ENCODE results near the gene RUVBL1. TPM values are rescaled to one million over a fixed set of nuclear protein-coding genes. Genes with fewer than 3 reads are reported as not detected.

Gene RUVBL1
- total and polyA plus RNA-seq, 2 experiments from 2014 or later: 45.0 to 54.4 TPM

DNA sequence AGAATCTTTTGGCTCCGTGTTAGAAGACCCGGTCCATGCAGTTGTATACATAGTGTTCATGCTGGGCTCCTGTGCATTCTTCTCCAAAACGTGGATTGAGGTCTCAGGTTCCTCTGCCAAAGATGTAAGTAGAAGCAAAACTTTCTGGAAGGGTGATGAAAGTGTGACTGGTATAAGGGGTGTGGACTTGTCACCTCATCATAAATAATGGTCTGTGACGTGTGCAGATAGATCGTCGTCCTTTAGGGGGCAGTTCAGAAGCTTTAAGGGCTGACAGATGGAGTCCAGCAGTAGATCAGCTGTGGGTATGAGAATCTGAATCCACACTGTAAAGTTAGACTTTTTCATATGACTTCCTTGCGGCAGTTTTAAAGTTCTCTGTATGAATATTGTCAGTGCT lies 56.1 kb downstream of the RUVBL1 start:
- peak; percentile 45 for DNase-seq
- no peaks in the 10 kb centered on the region for H3K27me3 ChIP-seq (replicated peaks; ENCODE audit: insufficient read depth)
- in situ Hi-C loops (cut with MboI): no loop called here

DNA sequence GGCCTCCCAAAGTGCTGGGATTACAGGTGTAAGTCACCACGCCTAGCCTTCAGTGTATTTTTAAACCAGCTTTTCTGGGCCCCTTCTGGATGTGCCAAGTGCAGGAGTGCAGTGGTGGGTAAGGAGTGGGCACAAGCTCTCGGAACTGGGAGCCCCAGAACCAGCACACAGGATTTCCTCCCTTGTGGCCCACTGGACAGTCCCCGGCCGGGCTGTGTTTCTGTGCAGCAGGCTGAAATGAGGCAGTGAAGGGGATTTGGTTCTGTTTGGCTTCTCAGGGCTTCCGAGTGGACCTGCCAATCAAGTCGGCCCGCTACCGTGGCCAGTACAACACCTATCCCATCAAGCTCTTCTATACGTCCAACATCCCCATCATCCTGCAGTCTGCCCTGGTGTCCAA lies 56.9 kb downstream of the RUVBL1 start:
- Histone ChIP-seq H3K4me2 (ENCODE audit: unreplicated experiment) (no peak overlapping the region), H3K79me2 (ENCODE audit: insufficient read depth) (peaks cover 100% of the 10 kb centered on the region), H3K27me3 (replicated peaks; ENCODE audit: insufficient read depth) (no peaks in the 10 kb centered on the region), H3K27ac (peak overlapping the region; percentile 31; the same call in 1 of the 2 replicates), H3K4me1 (ENCODE audit: insufficient read depth) (peaks cover 11% of the 10 kb centered on the region), H3K9ac (0 out of 2 replicates have a peak overlapping the region, but pooled peaks have one; percentile 1), H2AFZ (no peak overlapping the region), H3K9me2 (ENCODE audit: insufficient read depth) (no peaks in the 10 kb centered on the region), H3K36me3 (ENCODE audit: low read depth) (peaks cover 93% of the 10 kb centered on the region), H3K9me3 (ENCODE audit: low read depth) (no peaks in the 10 kb centered on the region), H4K20me1 (ENCODE audit: insufficient read depth) (peaks cover 4% of the 10 kb centered on the region; the same call in 1 of the 2 replicates), H3F3A (ENCODE audit: insufficient read depth) (peaks cover 78% of the 10 kb centered on the region), H3K4me3 (no peak overlapping the region)
- TF ChIP-seq EZH2 (IDR thresholded peaks at IDR 0.05; ENCODE audit: insufficient read depth, poor library complexity, severe bottlenecking) (no peak), EZH2phosphoT487 (IDR thresholded peaks at IDR 0.05; ENCODE audit: insufficient read depth, low read depth) (no peak)
- 83 to 94% methylated on average over 9 of the region's 9 CpGs for WGBS, 2 experiments (ENCODE audit: low coverage in 1 of 2, low lambda C conversion rate in 2 of 2, missing lambda C conversion rate in 2 of 2)
- DNase-seq: no peak
- in situ Hi-C loops (cut with MboI): no loop called here

More for the DNA sequence above, 56.1 kb downstream of the RUVBL1 start:
- peaks cover 84% of the 10 kb centered on the region for H3K36me3 ChIP-seq (ENCODE audit: low read depth)
- H3K4me3 ChIP-seq: no peak overlapping the region
- WGBS, 2 experiments (ENCODE audit: low coverage in 1 of 2, low lambda C conversion rate in 2 of 2, missing lambda C conversion rate in 2 of 2): 49 to 51% methylated on average over 7 of the region's 7 CpGs
- H3F3A ChIP-seq (ENCODE audit: insufficient read depth): peaks cover 74% of the 10 kb centered on the region
- H3K4me1 ChIP-seq (ENCODE audit: insufficient read depth): peaks cover 2% of the 10 kb centered on the region; the same call in 1 of the 2 replicates
- H3K27ac ChIP-seq: peak overlapping the region; percentile 31
- no peaks in the 10 kb centered on the region for H3K9me2 ChIP-seq (ENCODE audit: insufficient read depth)
- H4K20me1 ChIP-seq (ENCODE audit: insufficient read depth): peaks cover 4% of the 10 kb centered on the region; the same call in 1 of the 2 replicates
- no peaks in the 10 kb centered on the region for H3K9me3 ChIP-seq (ENCODE audit: low read depth)
- H3K4me2 ChIP-seq (ENCODE audit: unreplicated experiment): no peak overlapping the region
- peaks cover 100% of the 10 kb centered on the region for H3K79me2 ChIP-seq (ENCODE audit: insufficient read depth)
- no peak for TF ChIP-seq EZH2 (IDR thresholded peaks at IDR 0.05; ENCODE audit: insufficient read depth, poor library complexity, severe bottlenecking)
- peak overlapping the region; percentile 1; the same call in 1 of the 2 replicates for H3K9ac ChIP-seq
- no peak overlapping the region for H2AFZ ChIP-seq

DNA sequence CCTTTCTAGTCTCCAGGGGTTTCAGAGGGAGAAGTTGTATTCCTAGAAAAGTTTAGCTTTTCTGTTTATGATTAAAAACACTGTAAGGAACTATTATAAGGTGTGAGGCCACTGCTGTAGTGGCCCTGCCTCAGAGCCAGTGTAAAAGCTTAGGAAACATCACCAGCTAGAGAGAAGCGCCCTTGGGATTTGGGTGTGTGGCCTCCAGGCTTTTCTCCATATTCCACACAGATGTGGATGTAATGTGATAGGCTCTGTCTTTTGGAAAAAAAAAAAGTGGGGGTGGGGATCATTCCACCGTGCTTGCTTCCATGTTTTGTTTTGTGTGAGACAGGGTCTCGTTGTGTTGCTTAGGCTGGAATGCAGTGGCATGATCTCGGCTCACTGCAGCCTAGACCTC lies 57.5 kb downstream of the RUVBL1 start:
- no peaks in the 10 kb centered on the region for H3K27me3 ChIP-seq (replicated peaks; ENCODE audit: insufficient read depth)
- no peak overlapping the region for H3K4me3 ChIP-seq
- in situ Hi-C loops (cut with MboI): no loop called here
- 57 to 61% methylated on average over 4 of the region's 4 CpGs for WGBS, 2 experiments (ENCODE audit: low coverage in 1 of 2, low lambda C conversion rate in 2 of 2, missing lambda C conversion rate in 2 of 2)
- H4K20me1 ChIP-seq (ENCODE audit: insufficient read depth): peaks cover 8% of the 10 kb centered on the region; the same call in 1 of the 2 replicates
- peaks cover 95% of the 10 kb centered on the region for H3K79me2 ChIP-seq (ENCODE audit: insufficient read depth)
- H3K27ac ChIP-seq: no peak overlapping the region
- no peak overlapping the region for H3K9ac ChIP-seq
- H3K9me3 ChIP-seq (ENCODE audit: low read depth): no peaks in the 10 kb centered on the region
- peaks cover 16% of the 10 kb centered on the region for H3K4me1 ChIP-seq (ENCODE audit: insufficient read depth)
- H3K36me3 ChIP-seq (ENCODE audit: low read depth): peaks cover 96% of the 10 kb centered on the region
- H2AFZ ChIP-seq: no peak overlapping the region
- peaks cover 83% of the 10 kb centered on the region for H3F3A ChIP-seq (ENCODE audit: insufficient read depth)
- H3K4me2 ChIP-seq (ENCODE audit: unreplicated experiment): no peak overlapping the region
- H3K9me2 ChIP-seq (ENCODE audit: insufficient read depth): no peaks in the 10 kb centered on the region
- DNase-seq: no peak
- TF ChIP-seq EZH2 (IDR thresholded peaks at IDR 0.05; ENCODE audit: insufficient read depth, poor library complexity, severe bottlenecking) (no peak), EZH2phosphoT487 (IDR thresholded peaks at IDR 0.05; ENCODE audit: insufficient read depth, low read depth) (no peak)

DNA sequence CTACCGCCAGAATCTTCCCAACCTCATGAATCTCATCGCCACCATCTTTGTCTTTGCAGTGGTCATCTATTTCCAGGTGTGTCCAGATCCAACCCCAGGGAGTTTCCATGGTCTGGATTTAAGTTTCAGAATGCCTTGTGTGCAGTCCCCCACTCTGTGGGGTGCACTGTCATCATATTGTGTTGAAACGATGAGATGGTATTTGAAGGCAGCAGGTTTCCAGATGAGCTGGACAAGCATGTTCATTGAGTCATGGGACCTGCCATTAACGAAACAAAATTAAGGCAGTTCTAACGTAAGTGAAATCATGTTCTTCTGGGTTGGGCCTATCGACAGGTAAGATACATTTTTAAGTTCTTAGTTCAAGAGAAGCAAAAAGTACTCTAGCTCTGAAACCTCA lies 58.6 kb downstream of the RUVBL1 start:
- no peak for DNase-seq
- TF ChIP-seq EZH2 (IDR thresholded peaks at IDR 0.05; ENCODE audit: insufficient read depth, poor library complexity, severe bottlenecking) (no peak), EZH2phosphoT487 (IDR thresholded peaks at IDR 0.05; ENCODE audit: insufficient read depth, low read depth) (no peak)
- Histone ChIP-seq H3K4me2 (ENCODE audit: unreplicated experiment) (no peak overlapping the region), H2AFZ (no peak overlapping the region), H3K36me3 (ENCODE audit: low read depth) (peaks cover 90% of the 10 kb centered on the region), H3K27ac (0 out of 2 replicates have a peak overlapping the region, but pooled peaks have one; percentile 5), H4K20me1 (ENCODE audit: insufficient read depth) (peaks cover 3% of the 10 kb centered on the region; the same call in 1 of the 2 replicates), H3K4me3 (no peak overlapping the region), H3K79me2 (ENCODE audit: insufficient read depth) (peaks cover 84% of the 10 kb centered on the region), H3K27me3 (replicated peaks; ENCODE audit: insufficient read depth) (no peaks in the 10 kb centered on the region), H3K9me3 (ENCODE audit: low read depth) (no peaks in the 10 kb centered on the region), H3K4me1 (ENCODE audit: insufficient read depth) (peaks cover 25% of the 10 kb centered on the region), H3K9me2 (ENCODE audit: insufficient read depth) (no peaks in the 10 kb centered on the region), H3K9ac (peak overlapping the region; percentile 13; the same call in 1 of the 2 replicates), H3F3A (ENCODE audit: insufficient read depth) (peaks cover 83% of the 10 kb centered on the region)
- in situ Hi-C loops (cut with MboI): no loop called here
- 75% methylated on average over 6 of the region's 6 CpGs for WGBS, 2 experiments (ENCODE audit: low coverage in 1 of 2, low lambda C conversion rate in 2 of 2, missing lambda C conversion rate in 2 of 2)
